NCI-H524 (cell line): ENCODE data around the gene RNF157.
"Not testable (repeated sequence)": the region's sequence is repeated elsewhere in the genome, so short reads cannot be mapped to it uniquely, and the experiment has no call there.

Source experiments
- DNase-seq, 2 experiments: peaks; one replicate each; lab custom pipeline; 2025; lab: John Stamatoyannopoulos, UW

RNF157 gene

DNA sequence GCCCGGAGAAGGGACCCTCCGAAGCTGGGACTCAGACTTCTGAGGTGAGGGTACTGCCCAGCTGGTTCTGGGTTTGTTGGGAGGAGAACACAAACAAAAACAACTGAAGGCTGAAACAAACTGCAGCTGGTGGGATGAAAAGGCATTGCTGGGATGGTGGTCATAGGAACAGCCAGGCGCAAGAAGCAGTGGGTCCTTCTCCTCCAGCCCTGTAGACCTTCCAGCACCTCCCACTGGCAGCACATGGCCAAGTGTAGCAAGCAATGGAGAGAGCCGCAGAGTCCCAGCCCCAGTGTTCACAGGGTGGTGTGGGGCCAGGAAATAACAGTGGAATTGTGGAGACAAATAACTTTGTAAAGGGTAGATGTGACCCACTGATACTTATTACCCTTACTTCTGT lies 50.6 kb downstream of the RNF157 start:
- no peak for DNase-seq

DNA sequence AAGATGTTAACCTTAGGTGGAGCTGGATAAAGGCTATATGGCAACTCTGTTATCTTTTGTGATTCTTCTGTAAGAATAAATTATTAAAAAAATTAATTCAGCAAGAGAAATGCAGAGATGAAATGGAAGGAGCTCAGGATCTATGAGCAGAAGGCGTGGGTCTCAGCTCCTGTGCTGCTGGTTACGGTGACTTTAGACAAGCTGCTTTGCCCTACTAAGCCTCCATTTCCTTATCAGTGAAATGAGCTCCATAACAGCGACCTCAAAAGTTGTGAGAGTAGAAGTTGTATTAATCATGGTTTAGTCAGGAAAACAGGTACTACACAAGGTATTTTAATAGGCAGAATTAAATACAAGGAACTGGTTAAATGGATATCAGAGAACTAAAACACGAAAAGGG lies 51.0 kb downstream of the RNF157 start:
- no peak for DNase-seq

DNA sequence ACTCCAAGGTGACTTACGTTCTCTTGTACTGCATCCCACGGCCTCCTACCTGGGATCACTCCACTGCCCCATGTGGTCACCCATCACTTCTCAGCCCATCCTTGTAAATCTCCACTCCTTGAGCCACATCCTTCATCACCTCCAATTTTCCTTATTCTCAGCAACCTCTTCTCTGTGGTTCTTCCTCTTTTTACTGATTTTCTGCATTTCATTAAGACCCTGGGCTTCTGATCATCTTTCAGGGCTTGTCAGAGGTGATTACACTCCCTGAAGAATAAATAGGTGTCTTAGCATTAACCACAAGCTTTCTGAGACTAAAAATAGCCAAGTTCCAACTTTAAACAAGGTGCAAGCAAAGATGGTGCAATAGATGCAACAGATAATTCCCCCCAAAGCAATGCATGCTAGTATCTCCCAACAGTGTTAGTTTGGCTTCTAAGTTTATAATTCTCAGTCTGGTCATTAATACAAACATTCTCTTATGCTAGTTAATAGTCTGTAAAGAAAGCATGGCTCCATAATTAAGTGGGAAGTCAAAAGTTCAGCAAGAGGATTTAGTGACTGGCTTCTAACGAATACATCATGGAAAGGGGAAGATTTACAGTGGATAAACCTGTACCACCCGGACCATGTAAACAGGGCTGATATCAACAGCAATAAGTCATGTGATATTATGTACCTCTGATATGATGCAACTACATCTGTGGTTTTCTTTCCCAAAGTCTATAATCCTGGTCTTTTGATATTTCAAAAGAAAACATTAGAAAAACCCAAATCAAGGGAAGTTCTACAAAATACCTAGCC lies 51.9 kb downstream of the RNF157 start:
- DNase-seq = no peak

DNA sequence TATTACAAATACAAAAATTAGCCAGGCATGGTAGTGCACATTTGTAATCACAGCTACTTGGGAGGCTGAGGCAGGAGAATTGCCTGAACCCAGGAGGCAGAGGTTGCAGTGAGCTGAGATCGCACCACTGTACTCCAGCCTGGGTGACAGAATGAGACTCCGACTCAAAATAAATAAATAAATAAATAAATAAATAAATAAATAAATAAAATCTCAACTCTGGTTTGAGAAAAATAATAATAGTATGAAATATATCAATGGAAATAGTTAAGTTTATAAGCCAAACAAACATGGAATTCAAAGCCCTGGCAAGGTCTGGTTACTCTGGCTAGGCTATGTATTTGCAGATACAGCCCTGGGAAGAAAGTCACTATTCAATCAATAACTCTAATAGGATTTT lies 53.5 kb downstream of the RNF157 start:
- DNase-seq = not testable (repeated sequence)

DNA sequence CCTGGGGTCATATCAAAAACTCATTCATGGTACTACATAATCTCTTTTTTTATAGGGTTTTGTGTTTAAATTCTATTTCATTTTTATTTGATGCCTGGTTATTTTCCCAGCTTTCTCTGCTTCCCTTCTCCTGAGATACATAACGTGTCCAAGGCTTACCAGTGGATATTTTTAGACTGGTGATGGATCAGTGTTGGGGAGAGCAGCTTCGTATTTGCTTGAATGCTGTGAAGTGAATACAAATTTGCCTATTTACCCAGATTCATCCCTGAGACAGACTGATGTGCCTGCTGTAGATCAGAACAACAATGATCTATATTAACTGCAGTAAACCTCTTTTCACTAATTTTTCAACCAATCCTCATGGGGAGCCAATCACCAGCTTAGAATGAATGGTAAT lies 56.0 kb downstream of the RNF157 start:
- DNase-seq = no peak

DNA sequence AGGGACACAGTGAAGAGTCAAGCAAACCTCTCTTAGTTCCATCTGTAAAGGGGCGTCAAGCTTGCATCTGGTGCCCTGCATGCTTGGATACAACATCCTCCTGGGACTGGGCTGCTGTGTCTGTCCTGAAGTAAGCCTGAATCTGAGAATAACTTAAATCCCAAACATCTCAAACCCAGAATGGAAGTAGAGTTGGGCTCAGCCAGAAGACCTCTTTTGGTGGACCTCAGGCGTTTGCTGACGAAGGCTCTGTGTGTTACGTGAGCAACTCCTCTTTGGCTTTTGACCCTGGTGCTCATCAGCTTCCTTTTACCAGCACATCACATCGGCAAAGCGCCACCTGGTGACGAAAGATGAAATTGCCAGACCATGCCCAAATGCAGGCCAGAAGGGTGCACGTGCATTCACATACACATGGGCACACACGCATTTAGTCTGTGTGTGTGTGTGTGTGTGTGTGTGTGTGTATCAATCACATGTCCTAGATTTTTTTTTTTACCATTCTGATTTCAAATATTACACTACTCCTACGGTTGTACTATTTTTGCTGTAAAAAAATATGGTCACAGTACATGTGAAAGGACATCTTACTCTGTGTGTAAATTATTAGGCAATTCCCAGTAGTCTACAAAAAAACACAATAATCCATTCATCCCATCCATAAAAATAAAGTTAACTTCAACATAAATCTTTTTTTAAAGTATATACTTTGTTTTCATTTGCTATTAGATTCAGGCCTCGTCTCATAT lies 58.1 kb downstream of the RNF157 start:
- DNase-seq = peak; percentile 94 to 95

DNA sequence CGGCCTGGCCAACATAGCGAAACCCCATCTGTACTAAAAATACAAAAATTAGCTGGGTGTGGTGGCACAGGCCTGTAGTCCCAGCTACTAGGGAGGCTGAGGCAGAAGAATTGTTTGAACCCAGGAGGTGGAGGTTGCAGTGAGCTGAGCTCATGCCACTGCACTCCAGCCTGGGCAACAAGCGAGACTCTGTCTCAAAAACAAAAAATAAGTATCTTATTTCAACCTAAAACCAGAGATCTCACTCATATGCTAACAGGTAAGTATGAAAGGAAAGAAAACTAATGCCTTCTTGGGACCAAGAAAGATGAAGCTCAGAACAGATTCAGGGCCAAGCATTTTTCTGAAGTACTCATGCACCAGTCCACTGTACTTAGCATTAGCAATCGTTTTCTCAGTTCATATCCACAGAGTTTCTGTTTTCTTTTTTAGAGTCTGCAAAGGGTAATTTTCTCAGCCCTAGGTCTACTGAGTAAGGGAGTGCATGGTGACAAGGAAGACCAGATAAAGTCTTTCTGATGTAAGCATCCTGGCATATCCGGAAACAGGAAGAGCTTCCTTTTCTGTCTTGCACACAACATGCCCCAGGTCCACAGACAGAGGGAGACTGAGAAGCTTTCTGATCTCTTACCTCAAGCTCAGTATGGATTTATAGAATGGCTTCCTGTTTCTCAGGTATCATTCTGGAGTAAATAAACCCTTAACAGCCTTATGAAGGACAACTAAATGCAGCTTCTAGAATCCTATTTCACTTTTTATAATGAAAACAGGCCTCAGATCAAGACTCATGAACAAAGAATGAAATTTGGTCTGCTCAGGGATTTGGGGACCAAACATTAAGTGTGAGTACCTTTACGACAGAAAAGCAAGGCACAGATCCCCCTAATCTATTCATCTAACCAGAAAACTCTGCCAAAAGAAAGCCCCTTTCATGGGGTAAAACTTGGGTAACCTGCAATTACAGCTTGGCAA lies 60.5 kb downstream of the RNF157 start:
- no peak for DNase-seq

DNA sequence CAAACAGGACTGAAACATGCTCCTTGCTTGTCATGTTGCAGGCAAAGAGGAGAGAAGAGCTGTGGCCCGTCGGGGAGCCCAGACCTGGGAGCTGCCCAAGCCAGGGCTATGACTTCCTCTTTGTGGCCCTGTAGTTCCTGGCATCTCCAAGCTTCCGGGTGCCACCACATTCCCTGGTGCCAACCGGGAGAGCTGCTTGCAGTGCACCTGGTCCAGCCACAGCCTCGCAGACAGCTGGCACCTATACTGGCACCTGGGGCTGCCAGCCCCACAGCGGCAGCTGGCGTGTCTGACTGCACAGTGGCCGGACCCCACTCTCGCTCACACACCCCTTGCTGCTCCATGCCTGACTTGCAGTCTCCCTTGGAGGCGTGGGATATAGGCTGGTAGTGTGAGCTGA lies 62.2 kb downstream of the RNF157 start:
- DNase-seq = no peak

DNA sequence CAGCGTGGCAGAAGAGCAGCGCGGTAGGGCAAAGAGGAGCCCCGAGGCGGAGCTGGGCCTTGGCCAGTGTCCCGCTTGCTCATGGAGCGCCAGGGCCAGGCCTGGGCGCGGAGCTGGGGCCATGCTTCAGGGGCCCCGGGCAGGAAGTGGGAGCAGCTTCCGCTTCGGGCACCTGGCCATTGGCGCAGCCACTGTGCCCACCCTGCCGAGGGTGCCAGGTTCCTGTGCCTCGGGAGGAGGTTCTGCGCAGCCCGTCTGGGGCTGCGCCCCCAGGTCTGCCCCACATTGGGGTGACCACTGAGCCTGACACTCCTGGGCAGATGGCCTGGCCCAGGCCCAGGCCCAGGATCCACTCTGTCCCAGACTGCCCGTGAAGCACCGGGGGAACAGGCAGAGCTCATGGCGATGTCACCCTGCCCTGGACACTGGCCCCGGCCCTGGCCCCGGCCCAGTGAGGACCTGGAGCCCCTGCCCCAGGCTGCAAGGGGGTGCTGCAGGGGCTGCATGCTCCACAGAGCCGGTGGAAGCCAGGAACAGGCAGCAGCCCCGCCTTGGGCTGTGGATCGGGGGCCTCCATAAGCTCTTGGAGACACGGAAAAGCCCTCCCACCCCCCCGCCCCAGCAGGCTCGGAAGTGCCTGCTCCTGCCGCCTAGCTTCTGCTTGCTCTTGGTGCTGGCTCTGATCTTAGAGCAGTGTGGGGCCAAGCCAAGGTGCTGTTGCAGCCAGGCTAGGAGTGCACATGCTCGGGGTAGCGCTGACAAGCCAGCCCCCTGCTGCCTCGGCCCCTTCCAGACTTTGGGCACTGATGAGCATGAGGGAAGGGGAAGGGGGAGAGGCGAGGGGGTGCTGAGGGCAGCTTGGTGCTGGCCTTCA lies 63.4 kb downstream of the RNF157 start:
- no peak for DNase-seq

DNA sequence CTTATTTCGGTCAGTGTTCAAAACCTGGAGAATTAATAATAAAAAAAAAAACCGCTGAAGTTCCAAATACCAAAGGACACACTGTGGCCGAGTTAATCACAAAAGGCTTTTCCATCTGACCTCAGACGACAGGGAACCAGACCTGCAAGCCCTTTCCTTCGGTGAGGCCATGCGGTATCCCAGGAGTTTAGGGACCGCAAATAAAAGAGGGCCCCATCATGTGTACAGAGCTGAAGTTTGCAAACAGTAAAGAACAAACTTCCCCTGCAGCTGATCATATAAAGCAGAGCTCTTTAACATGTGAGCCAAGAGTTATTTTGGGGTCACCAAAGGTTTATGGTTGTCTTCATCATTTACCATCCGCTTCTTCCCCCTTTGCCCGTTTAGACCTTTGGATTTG lies 66.3 kb downstream of the RNF157 start:
- no peak for DNase-seq

DNA sequence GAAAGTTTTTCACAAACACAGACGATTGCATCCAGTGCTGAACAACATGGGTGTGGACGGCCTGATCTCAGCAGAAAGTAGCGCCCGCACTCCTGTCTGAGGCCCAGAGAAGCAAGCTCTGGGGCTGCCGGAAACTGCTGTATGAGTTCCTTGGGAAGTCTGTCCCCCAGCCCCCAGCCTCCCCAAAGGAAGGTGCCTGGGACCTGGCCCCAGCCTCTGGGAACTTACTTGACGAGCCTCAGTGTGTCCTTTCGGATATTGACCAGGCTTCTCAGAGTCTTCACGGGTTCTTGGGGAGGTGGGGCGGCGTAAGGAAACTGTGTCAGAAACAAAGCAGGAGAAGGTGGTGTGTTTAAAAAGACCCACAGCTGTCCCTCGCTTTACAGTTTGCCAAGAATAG lies 66.8 kb downstream of the RNF157 start:
- DNase-seq = no peak

DNA sequence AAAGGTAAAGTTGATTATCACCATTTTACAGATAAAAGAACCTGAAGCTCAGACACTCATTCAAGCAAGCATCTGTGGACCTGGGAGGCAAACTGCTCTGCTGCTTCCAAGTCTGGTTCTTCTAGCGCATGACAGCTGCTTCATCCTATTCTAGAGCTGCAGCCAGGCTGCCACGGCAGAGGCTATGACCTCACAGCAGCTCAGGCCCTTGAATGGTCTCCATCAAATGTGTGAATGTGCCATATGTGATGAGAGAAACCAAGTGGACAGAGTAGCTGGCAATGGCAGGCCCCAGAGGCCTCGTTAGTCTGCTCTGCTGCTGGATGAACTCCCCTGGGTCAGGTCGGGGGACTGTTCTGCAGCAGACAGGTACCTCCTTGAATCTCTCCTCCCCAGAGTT lies 68.6 kb downstream of the RNF157 start:
- peak; percentile 56 to 78 for DNase-seq

DNA sequence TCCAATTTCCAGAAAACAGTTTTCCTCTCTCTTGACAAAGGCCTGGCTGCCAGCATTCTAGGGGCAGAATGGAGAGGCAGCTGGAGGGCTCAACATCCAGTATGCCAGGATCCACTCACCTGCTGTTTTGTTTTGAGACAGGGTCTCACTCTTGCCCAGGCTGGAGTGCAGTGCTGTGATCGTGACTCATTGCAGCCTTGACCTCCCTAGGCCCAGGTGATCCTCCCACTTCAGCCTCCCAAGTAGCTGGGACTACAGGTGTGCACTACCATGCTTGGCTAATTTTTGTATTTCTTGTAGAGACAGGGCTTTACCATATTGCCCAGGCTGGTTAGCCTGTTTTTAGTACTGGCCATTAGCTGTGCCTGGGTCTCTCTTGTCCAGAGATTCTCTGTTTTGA lies 70.2 kb downstream of the RNF157 start:
- no peak for DNase-seq

DNA sequence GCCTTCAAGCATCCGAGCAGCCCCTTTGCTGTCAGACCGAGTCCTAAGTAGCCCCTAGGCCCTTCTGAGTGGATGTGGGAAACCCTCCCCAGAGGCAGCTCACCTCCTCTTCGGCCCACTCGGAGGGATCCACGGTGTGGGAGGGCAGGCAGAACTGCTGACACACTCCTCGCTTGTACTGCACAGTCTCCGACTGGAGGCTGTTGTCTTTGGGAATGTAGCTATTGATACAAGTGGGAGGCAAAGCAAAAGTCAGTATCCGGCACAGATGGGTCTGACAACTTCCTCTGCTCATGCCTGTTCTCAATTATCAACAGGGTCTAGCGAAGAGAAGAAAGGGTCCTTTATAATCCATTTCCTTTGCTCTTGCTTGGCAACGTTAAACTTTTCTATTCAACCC lies 73.4 kb downstream of the RNF157 start:
- no peak for DNase-seq

DNA sequence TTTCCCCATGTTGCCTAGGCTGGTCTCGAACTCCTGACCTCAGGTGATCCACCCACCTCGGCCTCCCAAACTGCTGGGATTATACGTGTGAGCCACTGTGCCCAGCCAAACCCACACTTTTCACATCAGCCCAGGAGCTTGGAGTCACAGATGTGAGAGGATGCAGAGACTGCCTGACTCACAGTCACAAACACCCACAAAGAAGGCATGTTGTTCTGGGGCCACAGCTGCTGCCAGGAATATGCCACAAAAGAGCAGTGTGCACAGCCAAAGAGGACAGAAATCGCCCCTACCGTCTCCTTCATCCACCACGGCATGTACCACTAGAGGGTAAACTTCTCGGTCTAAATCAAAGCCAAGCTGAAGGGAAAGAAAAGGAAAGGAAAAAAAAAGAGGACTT lies 74.1 kb downstream of the RNF157 start:
- DNase-seq = no peak

DNA sequence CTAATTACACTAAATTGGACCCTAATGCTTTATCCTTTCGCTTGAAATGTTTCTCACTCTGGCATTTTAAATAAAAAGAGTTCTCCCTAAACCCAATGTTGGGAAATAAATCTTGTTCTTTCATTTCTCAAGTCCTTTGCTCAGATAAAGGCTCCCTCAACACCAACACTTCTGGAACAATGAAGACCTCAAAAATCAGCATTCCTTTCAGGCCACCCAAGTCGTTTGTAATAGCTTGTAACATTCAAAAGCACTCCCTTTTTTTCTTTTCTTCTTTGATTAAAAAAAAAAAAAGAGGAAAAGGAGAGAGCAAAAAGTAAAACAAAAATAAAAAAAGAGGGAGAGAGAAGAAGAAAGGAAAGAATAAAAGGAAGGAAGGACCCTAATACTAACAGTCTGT lies 76.0 kb downstream of the RNF157 start:
- no peak for DNase-seq

DNA sequence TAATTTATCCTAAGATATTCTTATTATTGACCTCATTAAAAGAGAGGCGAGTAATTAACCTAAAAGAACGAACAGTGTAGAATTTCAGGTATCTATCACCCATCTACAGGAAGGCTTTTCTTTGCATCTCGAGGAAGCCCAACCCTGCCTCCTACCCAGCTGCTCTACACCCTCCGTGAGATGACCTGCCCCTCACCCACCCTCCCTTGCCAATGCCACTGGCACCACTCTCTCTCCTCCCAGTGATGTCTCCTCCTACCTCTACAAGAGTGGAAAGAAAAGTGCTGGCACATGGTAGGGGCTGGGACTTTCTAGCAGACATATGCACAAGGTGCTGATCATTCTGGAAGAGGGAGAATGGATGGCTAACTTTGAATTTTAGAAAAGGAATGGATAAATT lies 76.4 kb downstream of the RNF157 start:
- no peak for DNase-seq

DNA sequence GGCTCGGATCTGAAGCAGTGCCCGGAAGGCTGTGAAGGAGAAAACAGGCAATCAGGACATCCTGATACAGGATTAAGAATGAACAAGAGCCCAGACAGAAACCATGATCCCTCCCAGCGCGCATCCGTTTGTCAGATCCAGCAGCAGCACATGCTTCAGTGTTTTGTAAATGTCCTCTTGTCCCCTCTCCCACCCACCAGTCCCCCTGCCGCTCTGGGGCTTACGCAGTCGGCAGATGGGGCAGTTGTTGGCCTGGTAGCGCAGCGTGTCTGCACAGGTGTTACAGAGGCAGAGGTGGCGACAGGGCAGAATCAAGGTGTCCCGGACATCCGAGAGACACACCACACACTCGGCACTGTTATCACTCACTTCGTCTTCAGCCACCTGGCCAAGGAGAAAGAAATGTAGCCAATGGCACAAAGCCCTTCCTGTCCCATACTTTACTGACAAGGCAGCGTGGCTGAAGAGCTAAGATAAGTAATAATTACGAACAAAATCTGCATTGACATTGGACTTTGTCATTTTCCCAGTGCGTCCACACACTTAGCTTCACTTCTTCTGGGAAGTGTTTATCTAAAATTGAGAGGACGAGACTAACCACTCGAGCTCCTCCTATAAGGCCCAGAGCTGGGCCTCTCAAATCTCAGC lies 78.5 kb downstream of the RNF157 start:
- DNase-seq = no peak

DNA sequence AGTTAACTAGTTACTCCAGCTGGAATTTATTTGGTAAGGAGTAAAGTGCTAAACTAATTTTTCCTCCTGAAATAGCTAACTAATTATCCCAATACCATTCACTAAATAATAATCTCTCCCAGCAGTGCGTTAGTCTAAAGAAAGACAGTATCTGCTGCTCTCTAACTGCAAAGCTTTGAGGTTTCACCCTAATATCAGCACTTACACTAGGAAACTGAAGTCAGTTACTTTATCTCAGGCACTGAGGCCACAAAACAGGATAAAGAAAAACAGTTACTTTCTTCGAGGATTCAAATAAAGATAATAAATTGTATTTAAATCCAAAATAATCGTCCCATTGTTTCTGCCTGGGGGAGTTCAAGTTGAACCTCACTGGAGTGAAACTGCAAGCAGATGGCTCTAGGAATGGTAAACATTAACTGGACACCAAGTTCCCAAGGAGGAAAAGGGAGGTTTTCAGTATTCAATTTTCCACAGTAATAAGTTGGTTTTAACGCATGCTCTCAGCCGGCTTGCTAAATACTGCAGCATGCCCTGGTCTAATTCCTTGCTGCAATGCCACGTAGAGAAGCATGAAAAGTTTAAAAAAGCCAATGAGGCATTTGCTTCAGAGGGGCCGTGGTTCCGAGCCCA lies 79.3 kb downstream of the RNF157 start:
- DNase-seq = no peak

DNA sequence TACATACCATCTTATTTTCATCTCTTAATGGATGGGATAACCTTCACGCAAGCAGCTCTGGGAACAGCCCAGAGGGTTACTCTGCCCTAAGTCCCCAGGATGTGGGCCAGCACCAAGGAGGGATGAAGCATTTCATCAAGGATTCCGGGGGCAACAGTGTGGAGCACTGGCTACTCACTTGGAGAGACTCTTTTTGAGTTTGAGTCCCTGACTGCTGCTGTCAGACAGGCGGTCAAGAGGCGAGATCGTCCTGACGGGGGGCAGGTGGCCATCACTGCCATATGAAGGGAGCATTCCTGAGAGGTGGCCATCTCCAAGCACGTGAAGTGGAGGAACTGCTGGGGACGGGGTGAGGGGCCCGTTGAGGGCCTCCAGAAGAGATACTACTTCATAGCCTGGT lies 81.1 kb downstream of the RNF157 start:
- no peak for DNase-seq
